SHP77 treated with DMSO at 0.1 percent for 48 hours (cell line): Measurements from ENCODE around the gene PDIK1L.

Source experiments
- DNase-seq: peaks from one replicate; lab custom pipeline; 2025; lab: John Stamatoyannopoulos, UW

Gene PDIK1L

DNA sequence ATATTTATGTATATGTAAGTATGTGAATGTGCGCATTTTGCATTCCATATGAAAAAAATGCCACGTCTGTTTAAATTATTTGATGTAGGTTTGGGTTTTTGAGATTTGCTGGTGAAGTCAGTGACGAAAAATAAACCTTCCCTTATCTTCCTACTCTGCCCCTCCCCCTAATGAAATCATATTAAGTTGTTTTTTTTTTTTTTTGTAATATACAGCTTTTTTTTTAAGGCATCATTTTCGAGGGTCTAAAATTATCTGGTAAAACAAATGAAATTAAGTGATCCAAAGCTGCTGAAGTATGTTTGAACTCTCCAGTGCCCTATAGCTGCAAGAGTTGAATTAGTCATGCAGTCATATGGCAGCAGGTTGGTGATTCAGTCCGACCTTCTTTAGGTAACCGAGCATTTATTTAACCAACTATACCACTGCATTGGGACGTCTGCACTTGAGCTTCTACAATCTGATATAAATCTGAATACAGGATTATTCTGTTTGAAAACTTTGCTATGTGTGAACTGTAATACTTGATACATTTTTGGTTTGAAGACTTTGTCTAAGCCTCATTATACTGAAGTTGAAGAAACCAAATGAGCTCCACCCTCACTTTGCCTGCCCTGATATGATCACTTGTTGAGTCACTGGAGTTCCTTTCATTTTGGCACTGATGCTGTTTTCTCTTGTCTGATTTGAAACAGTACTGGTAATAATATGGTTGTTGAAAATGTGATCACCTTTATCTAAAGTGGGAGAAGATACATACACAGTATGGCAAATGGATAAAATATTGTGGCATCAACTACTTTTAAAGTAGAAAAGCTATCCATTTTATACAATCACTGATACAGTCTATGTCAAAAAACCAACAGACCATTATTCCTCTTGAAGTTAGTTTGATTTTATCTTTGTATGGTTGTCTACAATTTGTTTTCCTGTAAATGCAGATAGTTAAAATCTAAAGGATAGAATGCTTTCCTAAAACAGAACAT is 11.7 kb downstream of the PDIK1L start:
- no peak for DNase-seq

DNA sequence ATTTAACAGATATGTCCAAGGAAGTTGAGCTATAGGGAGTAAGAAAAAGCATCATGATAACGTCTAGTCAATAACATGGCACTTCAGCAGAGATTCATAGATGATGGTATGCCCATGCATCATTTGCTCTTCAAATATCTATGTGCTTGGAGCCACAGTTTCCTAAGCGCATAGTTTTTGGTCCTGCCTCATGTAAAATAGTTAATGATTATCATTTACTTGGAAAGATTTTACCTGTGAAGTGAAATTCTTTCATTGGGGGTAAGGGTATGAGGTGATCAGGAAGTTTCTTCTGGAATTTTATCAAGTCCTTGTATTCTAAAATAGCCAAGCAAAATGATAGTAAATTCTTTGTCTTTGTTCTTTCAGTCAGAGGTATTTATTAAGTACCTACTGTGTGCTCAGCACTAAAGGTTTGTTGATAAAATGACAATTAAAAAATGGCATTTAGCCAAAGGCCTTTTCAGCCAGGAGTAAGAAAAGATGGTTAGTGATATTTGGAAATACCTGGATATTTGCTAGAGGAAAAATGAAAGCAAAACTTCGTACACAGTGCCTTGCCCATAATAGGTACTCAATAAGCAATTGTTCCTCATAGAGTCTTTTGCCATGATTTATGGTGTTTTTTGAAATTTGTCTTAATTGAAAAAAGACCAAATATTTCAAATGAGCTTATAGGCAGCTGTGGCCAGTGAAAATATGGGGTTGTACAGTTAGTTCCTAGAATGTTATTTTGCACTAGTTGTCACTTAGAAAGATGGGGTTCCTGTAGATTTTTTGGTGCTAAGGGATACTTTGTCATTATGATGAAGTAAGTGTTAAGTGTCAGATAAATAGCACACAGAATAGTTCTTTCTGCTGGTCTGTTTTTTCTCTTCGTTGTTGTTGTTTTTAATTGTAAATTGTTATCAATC is 13.1 kb downstream of the PDIK1L start:
- DNase-seq: no peak

DNA sequence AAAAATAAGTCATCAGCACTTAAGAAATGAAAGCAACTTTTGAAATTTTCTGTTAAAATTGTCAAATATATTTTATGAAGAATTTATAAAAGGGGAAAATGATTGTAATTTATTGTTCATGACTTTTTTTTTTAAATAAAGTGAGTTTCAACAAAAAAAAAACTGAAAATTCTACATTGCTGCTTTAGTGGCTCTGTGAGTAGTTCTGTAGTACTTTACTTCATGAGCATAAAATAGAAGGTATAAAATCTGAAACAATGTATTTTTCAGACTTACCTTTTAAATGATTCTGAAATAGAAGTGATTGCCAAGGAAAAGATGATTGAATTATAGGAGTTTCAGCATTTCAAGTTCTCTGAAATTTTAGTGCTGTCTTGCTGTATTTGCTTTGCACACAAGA is 13.8 kb downstream of the PDIK1L start:
- DNase-seq: no peak

DNA sequence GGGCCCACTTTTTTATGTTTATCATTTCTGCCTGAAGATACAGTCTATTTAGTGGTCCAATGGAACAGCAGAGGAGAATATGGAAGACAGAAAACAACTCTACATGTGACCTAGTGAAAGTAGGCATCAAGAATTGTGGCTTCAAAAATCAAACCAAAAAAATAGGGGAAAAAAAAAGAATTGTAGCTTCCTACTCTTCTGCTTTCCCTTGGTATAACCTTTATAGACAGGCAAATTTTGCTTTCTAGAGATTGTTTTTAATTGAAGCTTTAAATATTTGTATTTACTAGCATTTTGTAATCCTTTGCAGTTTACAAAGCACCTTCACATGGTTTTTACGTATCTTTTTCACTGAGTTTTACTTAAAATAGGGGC is 14.3 kb downstream of the PDIK1L start:
- DNase-seq: no peak

DNA sequence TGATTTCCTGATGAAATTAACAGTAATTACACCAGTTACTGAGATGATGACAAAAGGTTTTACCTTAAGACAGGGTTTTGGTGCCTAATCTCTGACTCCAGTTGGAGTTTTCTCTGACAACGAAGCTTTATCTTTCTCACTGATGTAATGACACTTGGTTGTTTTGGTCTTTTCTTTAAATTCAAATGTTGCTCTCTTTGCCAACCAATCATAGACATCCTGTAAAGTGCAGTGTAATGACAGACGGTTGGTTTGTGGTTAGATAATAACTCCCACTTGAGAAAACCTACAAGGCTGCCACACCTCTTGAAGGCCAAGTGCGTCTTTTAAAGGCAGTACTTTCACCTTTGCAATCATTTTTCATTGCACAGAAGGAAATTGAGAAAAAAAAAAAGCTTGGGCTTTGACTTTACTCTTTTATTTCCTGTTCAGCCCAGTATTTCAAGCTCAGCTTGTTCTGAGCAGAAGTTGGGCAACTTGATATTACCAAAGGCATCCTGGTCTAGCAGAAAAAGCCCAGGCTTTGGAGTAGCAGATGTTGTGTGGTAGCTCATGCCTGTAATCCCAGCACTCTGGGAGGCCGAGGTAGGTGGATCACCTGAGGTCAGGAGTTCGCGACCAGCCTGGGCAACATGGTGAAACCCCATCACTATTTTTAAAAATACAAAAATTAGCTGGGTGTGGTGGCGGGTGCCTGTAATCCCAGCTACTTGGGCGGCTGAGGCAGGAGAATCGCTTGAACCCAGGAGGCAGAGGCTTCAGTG is 14.9 kb downstream of the PDIK1L start:
- DNase-seq: no peak

DNA sequence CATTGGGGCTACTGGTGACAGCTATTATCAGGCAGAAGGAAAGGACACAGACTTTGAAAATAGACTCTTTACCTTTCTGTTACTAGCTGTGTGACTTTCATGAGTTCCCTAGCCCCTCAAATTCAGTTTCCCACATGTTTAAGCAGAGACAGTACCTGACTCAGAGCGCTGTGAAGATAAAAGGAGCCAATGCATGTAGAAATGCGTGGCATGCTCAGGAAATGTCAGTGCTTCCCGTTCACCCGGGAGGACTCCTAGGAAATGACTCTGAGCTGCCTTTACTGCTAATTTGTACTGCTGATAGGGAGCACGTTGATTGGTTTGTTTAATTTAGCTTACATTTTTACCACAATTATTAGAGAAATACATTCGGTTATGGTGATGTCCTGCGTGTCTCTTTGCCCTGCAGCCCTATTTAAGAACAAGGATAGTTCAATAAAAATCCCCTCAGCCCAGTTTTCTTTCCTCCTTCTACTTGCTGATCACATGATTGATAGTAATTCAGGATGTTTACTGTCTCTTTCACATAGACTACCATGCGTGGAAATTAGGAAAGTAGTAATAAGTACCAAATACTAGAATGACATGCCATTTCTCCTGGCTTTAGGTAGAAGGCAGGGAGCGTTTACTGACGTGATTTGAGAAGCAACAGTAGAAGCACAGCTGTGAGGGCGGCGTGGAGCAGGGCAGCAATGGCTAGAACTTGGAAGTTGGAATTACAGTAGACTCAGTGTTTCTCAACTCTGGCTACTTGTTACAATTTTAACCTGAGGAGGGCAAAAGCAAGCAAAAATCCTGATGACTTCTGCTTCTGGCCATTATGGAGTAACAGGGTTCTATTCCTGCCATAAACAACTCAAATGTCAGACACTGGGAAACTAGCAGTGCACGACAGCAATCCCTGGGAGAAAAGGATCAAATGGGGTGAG is 15.9 kb downstream of the PDIK1L start:
- no peak for DNase-seq

DNA sequence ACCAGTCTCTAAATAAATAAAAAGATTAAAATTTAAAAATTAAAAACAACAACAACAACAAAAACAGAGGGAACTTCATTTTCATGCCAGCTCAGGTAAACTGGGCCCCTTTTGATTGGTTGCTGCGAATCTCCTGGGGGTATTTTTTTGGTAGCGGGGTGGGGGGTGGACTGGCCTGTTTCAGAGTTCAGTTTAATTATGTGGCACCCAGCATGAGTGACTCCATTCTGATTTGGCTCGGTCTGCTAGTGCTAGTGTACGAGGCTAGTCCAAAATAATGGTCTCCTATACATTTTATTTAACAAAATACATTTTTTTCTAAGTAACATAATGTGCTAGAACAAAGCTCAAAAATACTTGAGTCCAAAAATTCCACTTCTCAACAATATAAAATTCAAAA is 18.2 kb downstream of the PDIK1L start:
- DNase-seq: no peak

DNA sequence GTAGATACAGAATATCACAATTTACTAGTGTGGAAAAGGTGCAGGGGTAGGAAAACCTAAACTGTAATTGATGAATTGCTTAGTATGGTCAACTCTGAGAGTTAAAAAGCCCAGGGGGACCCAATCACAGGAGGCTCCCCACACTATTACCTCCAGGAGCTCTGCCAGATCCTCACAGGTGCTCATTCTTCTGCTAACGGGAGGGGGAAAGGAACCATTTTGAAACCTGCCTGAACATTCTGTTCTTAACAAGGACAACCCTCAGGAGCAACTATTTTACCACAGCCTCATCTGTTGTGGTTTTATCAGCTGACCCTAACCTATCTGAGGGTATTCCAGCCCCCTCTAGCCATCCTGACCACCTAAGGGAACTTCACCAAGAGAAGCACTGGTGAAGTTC is 19.1 kb downstream of the PDIK1L start:
- DNase-seq: no peak

DNA sequence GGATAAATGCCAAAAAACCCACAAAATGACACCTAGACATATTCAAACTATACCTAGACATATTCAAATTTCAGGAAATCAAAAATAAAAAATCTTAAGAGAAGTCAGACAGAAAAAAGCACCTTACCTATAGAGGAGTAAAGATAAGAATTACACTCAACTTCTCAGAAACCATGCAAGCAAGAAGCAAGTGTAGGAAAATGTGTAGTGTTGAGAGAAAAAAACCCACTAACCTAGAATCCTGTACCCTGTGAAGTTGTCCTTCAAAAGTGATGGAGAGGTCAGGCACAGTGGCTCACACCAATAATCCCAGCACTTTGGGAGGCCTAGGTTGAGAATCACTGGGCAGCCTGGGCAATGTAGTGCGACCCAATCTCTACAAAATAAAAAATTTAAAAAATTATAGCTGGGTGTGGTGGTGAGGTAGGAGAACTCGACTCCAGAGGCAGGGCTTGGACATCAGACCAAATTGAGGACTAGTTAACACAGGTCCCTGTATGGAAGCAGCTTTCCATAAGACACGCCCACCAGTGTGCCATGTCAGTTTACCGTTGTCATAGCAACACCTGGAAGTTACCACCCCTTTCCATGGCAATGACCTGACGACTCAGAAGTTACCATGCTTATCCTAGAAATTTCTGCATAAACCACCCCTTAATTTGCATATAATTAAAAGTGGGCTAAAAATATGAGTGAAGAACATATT is 20.7 kb downstream of the PDIK1L start:
- DNase-seq: no peak

DNA sequence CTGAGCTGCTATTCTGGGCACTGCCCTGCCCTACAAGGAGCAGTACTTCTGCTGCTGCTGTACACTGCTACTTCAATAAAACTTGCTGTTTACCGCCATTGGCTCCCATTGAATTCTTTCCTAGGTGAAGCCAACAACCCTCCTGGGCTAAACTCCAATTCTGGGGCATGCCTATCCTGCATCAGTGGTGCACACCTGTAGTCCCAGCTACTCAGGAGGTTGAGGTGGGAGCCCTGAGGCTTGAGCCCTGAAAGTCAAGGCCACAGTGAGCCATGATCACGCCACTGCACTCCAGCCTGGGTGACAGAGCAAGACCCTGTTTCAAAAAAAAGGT is 21.2 kb downstream of the PDIK1L start:
- no peak for DNase-seq

DNA sequence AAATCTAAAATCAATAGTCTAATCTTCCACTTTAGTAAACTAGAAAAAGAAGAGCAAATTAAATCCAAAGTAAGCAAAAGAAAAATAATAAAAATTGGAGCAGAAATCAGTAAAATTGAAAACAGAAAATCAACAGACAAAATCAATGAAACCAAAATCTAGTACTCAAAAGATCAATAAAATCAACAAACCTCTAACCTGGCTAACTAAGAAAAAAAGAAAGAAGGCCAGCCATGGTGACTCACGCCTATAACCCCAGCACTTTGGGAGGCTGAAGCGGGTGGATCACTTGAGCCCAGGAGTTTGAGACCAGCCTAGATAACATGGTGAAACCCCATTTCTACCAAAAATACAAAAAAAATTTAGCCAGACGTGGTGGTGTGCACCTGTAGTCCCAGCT is 22.8 kb downstream of the PDIK1L start:
- DNase-seq: no peak

DNA sequence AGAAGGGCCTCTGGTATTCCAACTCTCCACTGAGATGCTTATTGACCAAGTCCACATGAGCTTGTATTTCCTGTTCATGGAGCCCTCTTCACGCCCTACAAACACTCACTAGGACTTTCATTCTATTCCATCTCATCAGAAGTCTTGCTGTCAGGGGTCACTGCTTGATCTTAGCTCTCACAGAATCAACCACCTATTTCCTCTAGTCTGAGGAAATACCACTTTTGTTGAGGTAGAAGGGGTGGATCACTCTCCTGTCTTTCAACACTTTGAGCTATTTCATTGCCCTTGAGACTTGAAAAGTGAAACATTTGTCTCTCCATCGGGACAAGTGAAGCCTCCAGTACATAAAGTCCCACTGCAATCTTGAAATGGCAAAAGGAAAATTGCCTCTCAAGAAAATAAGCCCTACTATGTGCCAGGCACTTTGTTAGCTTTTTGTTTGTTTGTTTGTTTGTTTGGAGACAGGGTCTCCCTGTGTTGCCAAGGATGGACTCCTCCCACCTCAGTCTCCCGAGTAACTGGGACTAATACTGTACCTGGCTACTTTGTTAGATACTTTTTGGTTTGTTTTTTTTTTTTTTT is 27.4 kb downstream of the PDIK1L start:
- no peak for DNase-seq

DNA sequence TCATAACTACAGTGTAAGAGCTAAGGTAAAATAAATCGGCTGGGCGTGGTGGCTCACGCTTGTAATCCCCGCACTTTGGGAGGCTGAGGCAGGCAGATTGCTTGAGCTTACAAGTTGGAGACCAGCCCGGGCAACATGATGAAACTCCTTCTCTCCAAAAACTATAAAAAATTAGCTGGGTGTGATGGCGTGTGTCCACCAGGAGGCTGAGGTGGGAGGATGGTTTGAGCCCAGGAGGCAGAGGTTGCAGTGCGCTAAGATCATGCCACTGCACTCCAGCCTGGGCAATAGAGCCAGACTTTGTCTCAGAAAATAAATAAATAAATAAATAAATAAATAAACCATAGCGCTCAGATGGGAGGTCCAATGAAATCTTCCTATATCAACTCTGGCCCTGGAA is 30.5 kb downstream of the PDIK1L start:
- no peak for DNase-seq

DNA sequence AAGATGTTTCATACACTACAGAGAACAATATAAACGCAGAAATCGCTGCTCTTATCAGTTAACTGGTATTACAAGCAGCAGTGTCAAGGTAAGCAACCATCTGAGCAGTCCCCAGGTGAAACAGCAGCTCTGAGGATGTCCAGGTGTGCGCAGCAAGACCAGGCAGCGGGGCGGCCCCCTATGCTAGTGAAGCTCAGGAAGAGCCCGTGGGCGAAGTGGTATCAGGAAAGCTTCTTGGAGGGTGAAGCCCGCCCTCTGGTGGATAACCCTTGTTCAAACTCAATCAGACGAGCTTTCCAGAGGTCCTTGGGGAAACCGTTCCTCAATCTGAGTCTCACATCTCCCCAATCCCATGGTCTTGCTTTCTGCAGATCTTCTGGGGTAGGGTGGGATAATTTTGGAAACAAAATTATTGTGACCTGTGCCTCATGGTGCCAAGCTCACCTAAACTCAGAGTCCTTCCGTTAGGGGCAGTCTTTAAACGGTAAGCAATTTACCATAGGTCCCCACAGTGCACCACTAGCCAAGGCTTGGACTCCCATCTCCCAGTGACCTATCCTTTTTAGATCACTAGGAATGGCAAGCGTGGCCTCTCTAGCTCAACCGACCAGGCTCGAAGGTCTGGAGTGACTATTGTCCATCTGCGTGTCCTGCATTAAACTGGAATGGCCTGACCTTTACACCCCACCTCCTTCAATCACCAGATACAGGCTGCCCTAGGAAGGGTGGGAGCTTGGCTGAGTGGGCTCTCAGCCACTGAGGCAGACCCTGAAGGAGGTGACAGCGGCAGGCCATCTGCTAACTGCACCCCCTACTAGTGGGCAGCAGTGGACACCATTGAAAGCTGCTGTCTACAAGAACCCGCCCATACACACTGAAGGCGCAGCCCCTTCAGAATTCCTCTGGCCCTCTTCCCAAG is 33.7 kb downstream of the PDIK1L start:
- peak; percentile 50 for DNase-seq

DNA sequence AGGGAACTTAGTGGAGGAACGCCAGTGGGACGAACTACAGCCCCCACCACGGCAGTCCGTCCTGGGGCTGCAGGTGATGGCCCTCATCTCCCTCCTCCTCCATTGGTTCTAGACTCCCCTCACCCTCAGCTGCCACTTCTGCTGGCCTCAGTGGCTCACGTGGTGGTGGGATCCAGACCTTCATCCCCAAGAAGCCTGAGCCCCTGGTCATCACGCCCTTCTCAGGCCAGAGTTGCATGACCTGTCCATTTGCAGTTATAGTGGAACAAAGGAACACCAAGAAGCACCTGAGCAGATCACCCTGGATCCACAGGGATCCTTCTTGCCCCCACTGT is 34.3 kb downstream of the PDIK1L start:
- no peak for DNase-seq

DNA sequence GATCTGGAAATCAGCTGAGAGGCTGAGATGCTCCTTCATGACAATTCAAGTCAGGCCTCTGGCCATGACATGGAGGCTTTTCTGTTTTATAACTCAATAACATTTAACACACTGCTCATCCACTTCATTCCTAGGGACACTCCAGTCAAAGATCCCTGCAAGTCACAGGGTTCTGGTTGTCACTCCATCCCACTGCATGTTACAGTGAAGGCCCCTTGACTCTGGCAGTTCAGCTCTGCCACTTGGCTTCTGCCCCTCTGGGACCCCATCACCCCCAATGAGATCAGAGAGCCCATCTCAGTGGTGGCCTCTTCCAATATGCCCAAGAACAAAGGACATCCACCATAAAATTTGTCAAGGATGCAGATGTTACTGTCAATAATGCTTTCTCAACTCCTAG is 37.3 kb downstream of the PDIK1L start:
- DNase-seq: no peak

DNA sequence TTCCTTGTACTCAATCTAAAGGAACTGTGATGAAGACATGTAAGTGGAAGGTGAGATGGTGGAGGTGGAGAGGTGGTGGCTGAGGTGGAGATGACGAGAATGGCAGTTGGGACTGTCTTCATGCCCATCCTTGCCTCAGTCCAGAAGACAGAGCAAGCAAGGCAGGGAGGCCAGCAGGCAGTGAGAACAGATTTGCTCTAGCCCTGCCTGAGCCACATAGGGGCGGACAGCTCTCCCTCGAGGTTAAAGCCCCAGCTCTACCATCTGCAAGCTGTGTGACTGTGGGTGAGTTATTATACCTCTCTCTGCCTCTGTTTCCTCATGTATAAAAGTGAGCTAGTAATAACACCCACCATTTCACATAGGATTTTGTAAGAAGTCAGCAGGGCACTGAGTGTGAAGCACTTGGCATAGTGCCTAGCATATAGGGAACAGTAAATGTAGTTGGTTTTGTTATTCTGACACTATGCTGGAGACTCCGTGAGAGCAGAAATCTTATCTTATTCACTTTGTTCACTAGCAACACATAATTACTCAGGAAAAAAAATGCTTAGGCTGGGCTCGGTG is 42.4 kb downstream of the PDIK1L start:
- no peak for DNase-seq

DNA sequence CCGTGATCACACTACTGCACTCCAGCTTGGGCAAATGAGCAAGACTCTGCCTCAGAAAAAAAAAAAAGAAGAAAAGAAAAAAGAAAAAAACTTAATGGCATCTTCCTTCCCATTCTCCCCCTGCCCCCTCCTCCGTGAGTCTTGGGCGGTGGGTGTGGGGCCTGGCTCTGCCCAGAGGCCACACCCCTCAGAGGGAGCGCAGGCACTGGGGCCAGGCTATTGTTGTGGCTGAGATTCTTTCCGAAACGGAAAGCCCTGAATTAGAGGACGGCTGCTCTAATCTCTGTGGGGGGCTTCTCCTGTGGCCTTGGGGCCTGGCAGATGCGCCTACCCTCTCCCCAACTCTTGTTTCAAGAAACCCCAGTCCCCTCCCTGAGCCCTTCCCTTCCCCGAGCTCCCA is 43.1 kb downstream of the PDIK1L start:
- DNase-seq: no peak
